RWPE2 (cell line): Measurements from ENCODE around the gene KIF21B.
A peak's percentile ranks its signal among the peaks of the same experiment; 100 is the strongest.

Experiments
- ATAC-seq: fragments of 200-7000 bp; cut with Tn5 transposase; 3 replicates; pipeline ENCODE4 v1.9.1; 2021; ENCODE audit warnings: low read depth
- DNase-seq: peaks from one replicate; pipeline ENCODE4 v3.0.0-alpha.2; 2020; ENCODE audit warnings: low spot score
- H3K27ac ChIP-seq: fragments of 450-650 bp; 2 replicates; pipeline ENCODE4 v1.5.1; 2017; ENCODE audit warnings: mild to moderate bottlenecking; ENCODE audit not compliant: poor library complexity, severe bottlenecking
- H3K27me3 ChIP-seq: fragments of 250-450 bp; sonication (Bioruptor Pico); 2 replicates; pipeline ENCODE4 v1.5.1; 2021; ENCODE audit warnings: mild to moderate bottlenecking, moderate library complexity; ENCODE audit not compliant: insufficient read depth, poor library complexity, severe bottlenecking
- H3K36me3 ChIP-seq: fragments of 250-450 bp; sonication (Bioruptor Pico); 2 replicates; pipeline ENCODE4 v1.5.1; 2020; ENCODE audit warnings: low read depth, mild to moderate bottlenecking, moderate library complexity
- H3K4me1 ChIP-seq: fragments of 250-450 bp; sonication (Bioruptor Pico); 2 replicates; pipeline ENCODE4 v1.5.1; 2021; ENCODE audit warnings: mild to moderate bottlenecking, moderate library complexity; ENCODE audit not compliant: insufficient read depth, poor library complexity, severe bottlenecking
- H3K4me3 ChIP-seq: fragments of 250-450 bp; sonication (Bioruptor Pico); 2 replicates; pipeline ENCODE4 v1.5.1; 2021; ENCODE audit warnings: mild to moderate bottlenecking, moderate library complexity; ENCODE audit not compliant: severe bottlenecking
- H3K9me3 ChIP-seq: fragments of 250-450 bp; sonication (Bioruptor Pico); 2 replicates; pipeline ENCODE4 v1.5.1; 2021; ENCODE audit warnings: mild to moderate bottlenecking, moderate library complexity; ENCODE audit not compliant: severe bottlenecking
- TF ChIP-seq, protein P1 (sequence below): fragments of 450-650 bp; IDR thresholded peaks from one replicate; pipeline ENCODE4 v1.5.1; 2017; ENCODE audit warnings: mild to moderate bottlenecking, moderate library complexity; ENCODE audit not compliant: poor library complexity, severe bottlenecking

KIF21B gene

GRCh38 chr1:201016943-201017827 is 6.3 kb downstream of the KIF21B start:
- Histone ChIP-seq H3K27ac (no peak overlapping the region), H3K36me3 (no peaks in the 10 kb centered on the region), H3K4me1 (peaks cover 16% of the 10 kb centered on the region), H3K4me3 (no peak overlapping the region), H3K9me3 (no peaks in the 10 kb centered on the region), H3K27me3 (no peaks in the 10 kb centered on the region)
- TF ChIP-seq, protein P1, sequence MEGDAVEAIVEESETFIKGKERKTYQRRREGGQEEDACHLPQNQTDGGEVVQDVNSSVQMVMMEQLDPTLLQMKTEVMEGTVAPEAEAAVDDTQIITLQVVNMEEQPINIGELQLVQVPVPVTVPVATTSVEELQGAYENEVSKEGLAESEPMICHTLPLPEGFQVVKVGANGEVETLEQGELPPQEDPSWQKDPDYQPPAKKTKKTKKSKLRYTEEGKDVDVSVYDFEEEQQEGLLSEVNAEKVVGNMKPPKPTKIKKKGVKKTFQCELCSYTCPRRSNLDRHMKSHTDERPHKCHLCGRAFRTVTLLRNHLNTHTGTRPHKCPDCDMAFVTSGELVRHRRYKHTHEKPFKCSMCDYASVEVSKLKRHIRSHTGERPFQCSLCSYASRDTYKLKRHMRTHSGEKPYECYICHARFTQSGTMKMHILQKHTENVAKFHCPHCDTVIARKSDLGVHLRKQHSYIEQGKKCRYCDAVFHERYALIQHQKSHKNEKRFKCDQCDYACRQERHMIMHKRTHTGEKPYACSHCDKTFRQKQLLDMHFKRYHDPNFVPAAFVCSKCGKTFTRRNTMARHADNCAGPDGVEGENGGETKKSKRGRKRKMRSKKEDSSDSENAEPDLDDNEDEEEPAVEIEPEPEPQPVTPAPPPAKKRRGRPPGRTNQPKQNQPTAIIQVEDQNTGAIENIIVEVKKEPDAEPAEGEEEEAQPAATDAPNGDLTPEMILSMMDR = no peak
- DNase-seq (no peak), ATAC-seq (no peak)

- Histone ChIP-seq H3K4me3 (no peak overlapping the region), H3K4me1 (peaks cover 16% of the 10 kb centered on the region), H3K36me3 (no peaks in the 10 kb centered on the region), H3K27me3 (no peaks in the 10 kb centered on the region), H3K9me3 (no peaks in the 10 kb centered on the region), H3K27ac (no peak overlapping the region)
- DNase-seq (no peak), ATAC-seq (no peak)
- TF ChIP-seq, protein P1 = no peak
Measured at GRCh38 chr1:201016211-201016651, 7.3 kb downstream of the KIF21B start.

DNA sequence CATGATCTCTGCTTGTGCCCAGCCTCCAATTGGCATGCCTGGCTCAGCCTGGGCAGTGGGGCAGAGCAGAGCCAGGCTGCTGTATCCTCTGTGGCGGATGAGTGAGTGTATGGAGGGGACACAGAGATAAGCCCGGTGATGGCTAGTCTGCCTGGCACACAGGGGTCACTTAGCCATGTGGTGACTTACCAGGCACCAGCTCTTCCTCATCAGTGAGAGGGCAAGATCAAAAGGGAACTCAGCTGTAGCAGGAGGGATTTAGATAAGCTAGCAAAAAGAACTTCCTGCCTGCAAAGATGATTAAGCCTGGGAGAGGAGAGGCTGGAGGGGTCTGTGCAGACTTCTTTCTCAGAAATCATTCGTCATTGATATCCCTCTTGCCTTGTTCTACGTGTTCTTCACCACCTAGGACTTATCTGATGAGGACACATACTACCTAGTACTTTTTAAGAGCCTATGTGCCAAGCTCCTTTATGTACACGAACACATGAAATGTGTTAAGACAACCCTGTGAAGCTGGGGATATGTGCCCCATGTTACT is 7.9 kb downstream of the KIF21B start:
- no peaks in the 10 kb centered on the region for H3K27me3 ChIP-seq
- TF ChIP-seq, protein P1 = no peak
- no peaks in the 10 kb centered on the region for H3K9me3 ChIP-seq
- H3K36me3 ChIP-seq = no peaks in the 10 kb centered on the region
- ATAC-seq = 0 out of 3 replicates have a peak, but pooled peaks have one; percentile 9
- DNase-seq = no peak
- peaks cover 16% of the 10 kb centered on the region for H3K4me1 ChIP-seq
- no peak overlapping the region for H3K4me3 ChIP-seq
- H3K27ac ChIP-seq = no peak overlapping the region

DNA sequence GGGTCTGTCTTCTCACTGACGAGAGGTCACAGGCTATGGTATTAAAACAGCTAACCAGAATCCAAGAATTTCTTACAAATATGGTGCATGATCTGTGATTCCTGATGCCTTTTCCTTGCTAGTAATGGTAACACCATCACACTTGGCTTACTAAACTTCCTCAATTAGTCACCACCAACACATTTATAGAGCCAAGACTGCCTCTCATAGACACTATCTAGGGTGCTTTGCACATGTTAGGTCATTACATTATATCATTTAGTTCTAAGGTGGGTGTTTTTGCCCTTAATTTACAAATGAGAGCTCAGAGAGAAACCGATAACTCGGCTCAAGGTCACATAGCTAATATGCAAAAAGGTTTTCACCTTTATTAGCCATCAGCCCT is 8.7 kb downstream of the KIF21B start:
- no peaks in the 10 kb centered on the region for H3K9me3 ChIP-seq
- H3K27me3 ChIP-seq = no peaks in the 10 kb centered on the region
- no peak overlapping the region for H3K27ac ChIP-seq
- H3K36me3 ChIP-seq = no peaks in the 10 kb centered on the region
- peaks cover 12% of the 10 kb centered on the region for H3K4me1 ChIP-seq
- TF ChIP-seq, protein P1 = no peak
- ATAC-seq = no peak
- no peak for DNase-seq
- H3K4me3 ChIP-seq = no peak overlapping the region
